Effector CD4-positive, alpha-beta T cell (primary cell): Measurements from ENCODE around the gene MT1X.

Experiments used
- DNase-seq: peaks from one replicate; pipeline ENCODE4 v3.0.0-alpha.2; 2020
- total RNA-seq: gene quantifications from one replicate; lab custom pipeline; 2026; lab: John Stamatoyannopoulos, UW

Gene MT1X
- 3.2 reads per million, percentile 12 among the genes with 10 or more reads in this experiment for total RNA-seq

DNA sequence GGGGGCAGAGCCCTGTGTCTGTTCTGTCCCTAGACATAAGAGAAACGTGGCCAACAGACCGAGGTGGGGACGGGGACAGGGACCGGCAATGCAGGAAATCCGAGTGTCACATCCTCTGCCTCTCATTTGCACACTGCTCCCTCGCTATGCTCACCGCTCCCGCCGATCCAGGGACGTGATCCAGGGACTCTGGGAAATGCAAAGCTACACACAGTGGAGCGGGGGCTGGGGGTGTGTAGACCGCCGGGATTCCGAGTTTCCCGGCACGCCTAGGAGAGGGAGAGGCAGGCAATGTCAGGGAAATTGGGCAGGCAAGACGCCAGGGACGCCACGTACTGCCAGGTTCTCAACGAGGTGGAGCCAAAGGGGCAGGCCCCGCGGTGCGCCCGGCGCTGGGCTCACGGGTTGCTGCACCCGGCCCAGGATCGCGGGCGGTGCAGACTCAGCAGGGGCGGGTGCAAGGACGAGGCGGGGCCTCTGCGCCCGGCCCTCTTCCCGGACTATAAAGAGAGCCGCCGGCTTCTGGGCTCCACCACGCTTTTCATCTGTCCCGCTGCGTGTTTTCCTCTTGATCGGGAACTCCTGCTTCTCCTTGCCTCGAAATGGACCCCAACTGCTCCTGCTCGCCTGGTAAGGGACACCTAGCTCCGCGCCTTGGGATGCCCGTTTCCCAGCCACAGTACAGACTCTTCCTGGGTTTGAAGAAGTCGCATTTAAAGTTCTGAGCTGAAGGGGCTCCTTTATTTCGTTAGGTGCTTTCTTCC is at the start of gene MT1X:
Gene MT1X, plus strand, starts transcription at position 532 of the 764 bp plus-strand sequence. Its CDS starts 71 bp downstream, at position 603.
- peak; percentile 85 for DNase-seq

DNA sequence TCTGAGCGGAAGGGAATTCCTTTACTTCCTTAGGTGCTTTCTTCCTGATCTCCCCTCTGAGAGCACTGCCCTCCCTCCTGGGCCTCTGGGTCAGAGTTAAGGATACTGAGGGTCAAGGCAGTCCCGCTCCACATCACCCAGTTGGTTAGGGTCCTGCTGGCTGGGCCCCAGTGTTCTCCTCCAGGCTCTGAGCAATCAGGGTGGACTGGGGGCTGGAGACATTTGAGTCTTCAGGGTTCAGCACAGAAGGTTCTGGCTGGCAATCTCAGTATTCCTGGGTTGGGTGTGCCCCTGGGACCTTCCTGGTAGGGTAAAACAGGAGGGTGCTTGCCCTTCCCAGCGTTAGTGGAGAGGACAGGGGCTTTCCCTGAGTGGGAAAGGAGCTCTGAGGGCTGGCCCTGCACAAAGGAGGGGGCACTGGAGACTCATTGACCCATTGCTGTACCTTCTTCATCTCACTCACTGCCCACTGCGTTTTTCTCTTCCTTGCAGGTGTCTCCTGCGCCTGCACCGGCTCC is 49.4 kb upstream of the MT1X start:
- no peak for DNase-seq

DNA sequence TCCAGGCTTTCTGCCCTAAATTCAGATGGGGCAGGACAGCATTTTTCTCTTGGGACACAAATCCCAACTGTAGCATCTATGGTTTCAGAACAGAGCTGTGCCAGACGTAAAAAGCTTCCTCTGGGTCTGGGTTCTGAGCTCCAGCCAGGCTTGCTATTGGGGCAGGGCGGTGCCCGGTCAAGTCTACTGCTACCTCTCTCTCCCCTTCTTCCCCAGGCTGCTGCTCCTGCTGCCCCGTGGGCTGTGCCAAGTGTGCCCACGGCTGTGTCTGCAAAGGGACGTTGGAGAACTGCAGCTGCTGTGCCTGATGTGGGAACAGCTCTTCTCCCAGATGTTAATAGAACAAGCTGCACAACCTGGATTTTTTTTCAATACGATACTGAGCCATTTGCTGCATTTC is 48.7 kb upstream of the MT1X start:
- DNase-seq: no peak

DNA sequence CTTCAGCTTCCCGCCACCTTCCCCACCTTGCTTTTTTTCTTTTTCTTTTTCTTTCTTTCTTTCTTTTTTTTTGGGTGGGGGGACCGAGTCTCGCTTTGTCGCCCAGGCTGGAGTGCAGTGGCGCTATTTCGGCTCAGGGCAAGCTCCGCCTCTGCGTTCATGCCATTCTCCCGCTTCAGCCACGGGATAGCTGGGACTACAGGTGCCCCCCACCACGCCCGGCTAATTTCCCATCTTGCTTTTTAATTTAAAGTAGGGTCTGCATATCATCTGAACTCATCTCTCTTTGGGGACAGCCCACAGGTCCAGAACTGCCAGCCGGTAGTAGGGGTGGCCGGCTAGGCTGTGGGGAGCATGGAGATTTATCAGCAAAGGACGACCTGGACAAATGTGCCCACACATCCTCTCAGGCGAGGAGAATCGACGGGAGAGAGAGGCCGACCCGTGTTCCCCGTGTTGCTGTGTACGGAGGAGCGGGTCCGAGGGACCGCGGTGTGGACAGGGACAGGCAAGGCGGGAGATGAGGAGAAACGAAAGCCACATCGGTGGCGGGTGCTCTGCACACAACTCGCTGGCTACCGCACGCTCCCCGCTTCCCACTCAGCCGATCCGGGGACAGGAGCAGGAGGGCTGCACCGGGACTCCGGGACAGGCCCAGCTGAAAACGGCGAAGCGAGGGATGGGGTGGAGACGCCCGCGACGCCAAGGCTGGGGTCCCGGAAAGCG is 47.4 kb upstream of the MT1X start:
- DNase-seq: no peak

DNA sequence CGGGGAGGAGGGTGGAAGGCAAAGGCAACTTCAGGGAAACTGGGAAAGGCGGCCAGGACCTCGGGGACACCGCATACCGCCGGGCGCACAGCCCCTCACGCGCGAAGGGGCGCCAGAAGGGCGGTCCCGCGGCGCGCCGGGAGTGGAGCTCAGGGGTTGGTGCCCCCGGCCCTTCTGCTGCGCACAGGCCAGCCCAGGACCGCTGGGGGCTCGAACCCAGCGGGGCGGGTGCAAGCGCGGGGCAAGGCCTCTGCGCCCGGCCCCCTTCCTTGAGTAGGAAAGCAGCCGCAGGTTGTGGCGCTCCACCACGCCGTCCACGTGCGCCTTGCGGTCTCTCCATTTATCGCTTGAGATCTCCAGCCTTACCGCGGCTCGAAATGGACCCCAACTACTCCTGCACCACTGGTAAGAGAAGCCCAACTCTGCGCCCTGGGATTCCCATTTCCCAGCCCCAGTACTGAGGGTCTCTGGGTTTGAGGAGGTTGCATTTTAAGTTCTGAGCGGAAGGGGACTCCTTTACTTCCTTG is 46.8 kb upstream of the MT1X start:
- no peak for DNase-seq

DNA sequence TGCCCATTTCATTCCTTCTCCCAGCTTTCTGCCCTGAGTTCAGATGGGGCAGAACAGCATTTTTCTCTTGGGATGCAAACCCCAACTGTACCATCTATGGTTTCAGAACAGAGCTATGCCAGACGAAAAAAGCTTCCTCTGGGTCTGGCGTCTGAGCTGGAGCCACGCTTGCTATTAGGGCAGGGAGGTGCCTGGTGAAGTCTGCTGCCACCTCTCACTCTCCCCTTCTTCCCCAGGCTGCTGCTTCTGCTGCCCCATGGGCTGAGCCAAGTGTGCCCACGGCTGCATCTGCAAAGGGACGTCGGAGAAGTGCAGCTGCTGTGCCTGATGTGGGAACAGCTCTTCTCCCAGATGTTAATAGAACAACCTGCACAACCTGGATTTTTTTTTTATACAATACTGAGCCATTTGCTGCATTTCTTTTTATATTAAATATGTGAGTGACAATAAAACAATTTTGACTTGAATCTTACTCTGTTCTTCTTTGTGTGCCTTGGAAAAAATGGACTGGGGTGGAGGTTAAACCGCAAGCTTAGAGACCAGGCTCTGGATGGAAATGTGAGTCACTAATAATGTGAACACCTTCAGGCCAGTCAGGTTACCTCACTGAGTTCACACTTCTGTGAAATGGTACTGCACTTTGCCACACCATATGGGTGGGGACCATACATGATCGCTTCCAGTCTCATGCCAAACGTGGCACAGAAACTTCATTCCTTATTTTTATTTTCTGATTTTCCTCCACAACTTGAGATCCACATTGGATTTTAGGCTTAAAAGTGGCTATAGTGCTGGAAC is 45.5 kb upstream of the MT1X start:
- DNase-seq: no peak

DNA sequence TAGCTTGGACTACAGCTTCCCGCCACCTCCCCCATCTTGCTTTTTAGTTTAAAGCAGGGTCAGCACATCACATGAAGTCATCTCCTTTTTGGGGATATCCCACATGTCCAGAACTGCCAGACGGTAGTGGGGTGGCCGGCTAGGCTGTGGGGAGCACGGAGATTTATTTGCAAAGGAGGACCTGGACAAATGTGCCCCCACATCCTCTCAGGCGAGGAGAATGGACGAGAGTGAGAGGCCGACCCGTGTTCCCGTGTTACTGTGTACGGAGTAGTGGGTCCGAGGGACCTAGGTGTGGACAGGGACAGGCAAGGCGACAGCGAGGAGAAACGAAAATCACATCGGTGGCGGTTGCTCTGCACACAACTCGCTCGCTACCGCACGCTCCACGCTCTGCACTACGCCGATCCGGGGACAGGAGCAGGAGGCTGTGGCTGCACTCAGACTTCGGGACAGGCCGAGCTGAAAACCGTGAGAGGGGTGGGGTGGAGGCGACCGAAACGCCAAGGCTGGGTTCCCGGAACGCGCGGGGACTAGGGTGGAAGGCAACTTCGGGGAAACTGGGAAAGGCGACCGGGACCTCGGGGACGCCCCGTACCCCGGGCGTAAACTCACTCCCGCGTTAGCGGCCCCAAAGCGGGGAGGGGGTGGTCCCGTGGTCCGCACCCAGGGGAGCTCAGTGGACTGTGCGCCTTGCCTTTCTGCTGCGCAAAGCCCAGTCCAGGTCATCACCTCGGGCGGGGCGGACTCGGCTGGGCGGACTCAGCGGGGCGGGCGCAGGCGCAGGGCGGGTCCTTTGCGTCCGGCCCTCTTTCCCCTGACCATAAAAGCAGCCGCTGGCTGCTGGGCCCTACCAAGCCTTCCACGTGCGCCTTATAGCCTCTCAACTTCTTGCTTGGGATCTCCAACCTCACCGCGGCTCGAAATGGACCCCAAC is 44.2 kb upstream of the MT1X start, which contains the start of gene MT1A:
Gene MT1A, plus strand, starts transcription at position 853 of the 937 bp plus-strand sequence. Its CDS starts 73 bp downstream, at position 926.
- DNase-seq: no peak

DNA sequence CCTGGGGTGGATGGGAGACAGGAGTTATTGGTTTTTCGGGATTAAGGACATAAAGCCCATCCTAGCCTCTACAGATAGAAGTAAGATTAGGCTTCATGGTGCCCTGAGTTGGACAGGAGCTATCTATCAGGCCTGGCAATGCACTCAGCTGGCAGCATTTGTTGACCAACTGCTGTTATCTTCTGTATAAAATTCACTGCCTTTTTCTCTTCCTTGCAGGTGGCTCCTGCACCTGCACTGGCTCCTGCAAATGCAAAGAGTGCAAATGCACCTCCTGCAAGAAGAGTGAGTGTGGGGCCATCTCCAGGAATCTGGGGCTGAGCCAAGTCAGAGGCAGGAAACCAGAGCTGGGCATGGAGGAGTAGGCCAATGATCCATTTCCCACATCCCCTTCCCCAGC is 43.2 kb upstream of the MT1X start:
- DNase-seq: no peak

DNA sequence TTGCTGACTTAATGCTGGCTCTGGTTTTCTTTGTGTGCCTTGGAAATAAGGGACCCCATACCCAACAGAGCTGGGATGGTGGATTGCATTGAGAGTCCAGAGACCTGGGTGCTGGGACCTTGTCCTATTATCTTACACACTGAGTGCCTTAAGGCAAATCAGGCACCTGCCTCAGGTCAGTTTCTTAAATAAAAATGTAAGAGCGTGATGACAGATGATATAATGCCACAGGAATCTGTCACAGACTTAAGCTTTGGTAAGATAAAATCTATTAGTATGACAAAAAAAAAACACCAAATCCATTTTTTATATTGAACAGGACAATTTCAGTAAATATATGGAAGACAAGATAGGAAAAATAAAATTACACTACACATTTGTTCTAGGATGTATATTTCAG is 42.2 kb upstream of the MT1X start:
- DNase-seq: no peak

DNA sequence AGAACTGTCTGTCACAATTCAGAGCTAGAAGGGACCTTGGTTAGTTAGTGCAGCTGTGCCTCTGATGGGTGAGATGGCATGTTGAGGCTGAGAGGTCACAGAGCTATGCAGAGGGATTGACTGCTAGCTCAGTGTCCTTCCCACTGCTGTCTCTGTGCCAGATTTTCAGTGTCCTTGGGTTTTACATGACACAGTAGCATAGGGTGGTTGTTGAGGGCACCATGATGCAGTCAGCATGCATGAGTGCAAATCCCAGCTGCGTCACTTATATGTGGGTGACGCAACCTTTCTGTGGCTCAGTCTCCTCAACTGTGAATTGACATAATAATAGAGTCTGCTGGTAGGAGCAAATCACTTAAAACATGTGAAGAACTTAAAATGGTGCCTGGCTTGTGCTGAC is 41.1 kb upstream of the MT1X start:
- no peak for DNase-seq

DNA sequence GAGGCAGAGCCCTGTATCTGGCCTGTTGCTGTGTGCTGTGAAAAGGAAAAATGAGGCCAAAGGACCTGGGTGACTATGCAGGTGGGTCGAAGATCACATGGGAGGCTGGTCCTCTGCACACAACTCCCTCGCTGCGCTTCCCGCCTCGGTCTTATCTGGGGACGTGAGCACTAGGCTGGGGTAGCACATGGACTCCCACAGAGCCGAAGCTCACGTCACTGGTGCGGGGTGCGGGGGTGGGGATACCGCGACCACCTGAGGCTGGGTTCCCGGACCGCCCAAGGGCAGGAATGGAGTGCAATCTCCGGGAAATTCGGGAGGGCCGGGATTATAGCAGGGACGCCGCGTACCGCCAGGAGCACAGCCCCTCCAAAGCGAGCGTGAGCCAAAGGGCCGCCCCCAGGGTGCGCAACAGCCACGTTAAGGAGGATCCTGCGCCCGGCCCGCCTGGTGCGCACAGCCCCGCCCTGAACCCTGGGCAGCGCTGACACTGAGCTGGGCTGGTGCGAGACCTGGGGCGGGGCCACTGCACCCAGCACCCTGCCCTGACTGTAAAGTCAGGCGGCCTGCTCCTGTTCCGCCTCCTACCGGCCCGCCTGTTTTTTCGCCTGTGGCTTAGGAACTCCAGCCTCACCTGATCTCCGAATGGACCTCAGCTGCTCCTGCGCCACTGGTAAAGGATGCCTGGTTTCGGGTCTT is 39.0 kb upstream of the MT1X start:
- peak; percentile 58 for DNase-seq

DNA sequence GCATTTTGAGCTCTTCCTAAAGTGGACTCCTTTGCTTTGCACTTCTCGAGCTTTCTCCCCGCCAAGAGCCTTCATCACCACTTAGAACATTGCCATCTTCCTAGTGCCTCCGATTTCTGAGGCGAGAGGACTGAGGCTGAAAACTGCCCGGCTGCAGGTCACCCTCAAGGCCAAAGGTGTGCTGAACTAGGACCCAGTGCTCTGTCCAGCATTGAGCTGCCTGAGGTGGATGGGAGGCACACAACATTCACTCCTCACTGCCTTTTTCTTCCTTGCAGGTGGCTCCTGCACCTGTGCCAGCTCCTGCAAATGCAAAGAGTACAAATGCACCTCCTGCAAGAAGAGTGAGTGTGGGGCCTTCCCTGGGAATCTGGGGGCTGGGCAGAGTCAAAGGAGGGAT is 38.4 kb upstream of the MT1X start:
- no peak for DNase-seq

DNA sequence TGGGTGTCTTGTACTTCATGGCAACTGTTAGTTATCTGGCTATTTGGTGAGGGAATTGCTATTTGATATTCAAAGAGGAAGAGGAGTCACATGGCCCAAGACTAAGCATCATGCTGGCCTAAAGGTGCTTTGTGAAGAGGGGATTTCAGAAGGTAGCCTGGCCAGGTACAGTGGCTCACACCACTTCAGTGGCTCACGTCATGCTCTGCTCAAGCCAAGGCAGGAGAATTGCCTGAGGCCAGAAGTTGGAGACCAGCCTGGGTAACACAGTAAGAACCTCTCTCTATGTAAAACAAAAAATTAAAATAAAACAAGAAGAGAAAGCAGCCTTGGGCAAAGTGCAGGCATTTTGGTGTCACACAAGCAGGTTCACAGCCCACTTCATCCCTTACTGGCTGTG is 37.0 kb upstream of the MT1X start:
- DNase-seq: no peak

DNA sequence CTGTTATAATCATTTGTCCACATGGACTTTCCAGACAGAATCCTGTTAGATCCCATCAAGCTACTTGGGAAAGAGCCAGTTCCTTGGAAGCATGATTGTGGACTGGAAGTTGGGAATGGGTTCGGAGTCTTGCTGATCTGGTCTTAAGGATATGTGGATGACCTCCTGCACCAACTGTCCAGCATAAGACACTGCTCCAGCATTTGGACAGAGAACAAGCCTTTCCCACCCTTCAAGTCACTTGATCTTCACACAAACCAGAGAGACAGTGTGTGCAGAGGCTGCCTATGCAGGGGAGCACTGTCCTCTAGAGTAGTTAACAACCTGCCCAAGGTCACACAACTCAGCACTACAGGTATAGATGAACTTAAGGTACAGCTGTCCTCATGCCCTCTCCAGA is 36.4 kb upstream of the MT1X start:
- no peak for DNase-seq

DNA sequence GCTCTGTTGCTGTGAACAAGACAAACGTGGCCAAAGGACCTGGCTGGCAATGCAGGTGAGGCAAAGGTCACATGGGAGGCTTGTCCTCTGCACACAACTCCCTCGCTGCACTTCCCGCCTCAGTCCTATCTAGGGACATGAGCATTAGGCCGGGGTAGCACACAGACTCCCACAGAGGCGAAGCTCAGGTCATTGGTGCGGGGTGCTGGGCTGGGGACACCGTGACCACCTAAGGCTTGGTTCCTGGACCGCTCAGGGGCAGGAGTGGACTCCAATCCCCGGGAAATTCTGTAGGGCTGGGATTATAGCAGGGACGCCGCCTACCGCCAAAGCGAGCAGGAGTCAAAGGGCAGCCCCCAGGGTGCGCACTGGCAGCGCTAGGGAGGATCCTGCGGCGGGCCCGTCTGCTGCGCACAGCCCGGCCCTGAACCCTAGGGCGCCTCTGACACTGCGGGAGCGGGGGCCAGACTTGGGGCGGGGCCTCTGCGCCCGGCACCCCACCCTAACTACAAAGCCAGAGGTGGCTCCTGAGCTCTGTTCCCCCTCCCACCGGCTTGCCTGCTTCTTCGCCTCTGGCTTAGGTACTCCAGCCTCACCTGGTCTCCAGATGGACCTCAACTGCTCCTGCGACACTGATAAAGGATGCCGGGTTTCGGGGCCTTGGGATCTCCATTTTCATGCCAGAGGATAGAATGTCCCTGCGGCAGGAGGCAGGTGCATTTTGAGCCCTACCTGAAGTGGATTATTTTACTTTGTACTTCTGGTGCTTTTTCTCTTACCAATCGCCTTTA is 34.4 kb upstream of the MT1X start:
- no peak for DNase-seq

DNA sequence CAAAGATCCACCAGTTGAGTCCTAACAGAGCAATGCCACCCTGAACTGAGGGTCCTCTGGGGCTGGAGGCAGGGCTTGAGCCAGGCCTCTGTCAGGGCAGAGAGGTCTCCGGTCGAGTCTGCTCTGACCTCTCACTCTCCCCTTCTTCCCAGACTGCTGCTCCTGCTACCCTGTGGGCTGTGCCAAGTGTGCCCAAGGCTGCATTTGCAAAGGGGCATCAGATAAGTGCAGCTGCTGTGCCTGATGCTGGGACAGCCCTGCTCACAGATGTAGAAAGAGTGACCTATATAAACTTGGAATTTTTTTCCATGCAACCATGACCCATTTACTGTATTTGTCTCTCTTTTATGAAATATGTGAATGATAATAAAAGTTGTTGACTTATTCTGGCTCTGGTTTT is 33.0 kb upstream of the MT1X start:
- no peak for DNase-seq

DNA sequence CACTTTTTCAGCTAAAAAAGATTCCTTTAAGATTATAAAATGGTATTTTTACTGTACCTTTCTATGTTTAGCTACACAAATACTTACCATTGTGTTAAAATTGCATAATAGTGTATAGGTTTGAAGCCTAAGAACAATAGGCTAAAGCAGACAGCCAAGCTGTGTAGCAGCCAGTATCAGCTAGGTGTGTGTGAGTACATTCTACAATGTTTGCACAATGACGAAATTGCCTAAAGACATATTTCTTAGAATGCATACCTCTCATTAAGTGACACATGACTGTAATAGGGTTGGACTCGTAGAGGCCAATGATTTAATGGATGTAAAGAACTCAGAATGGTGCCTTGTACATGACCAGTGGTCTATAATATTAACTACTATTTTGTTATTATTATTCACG is 32.5 kb upstream of the MT1X start:
- no peak for DNase-seq

DNA sequence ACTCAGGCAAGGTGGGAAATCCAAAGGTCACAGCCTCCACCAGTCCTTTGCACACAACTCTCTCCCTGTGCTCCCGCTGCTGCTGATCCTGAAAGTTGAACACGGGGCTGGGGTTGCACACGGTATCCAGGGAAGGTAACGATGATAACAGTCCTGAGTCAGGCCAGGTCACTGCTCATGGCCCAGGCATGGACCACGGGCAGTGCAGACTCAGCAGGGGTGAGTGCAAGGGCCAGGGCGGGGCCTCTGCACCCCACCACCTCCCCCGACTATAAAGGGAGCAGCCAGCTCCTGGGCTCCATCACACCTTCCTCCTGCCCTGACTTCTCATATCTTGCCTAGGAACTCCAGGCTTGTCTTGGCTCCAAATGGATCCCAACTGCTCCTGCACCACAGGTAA is 30.7 kb upstream of the MT1X start, which contains the start of gene MT1B:
Gene MT1B, plus strand, starts transcription at position 301 of the 400 bp plus-strand sequence. Its CDS starts 68 bp downstream, at position 369.
- DNase-seq: no peak

DNA sequence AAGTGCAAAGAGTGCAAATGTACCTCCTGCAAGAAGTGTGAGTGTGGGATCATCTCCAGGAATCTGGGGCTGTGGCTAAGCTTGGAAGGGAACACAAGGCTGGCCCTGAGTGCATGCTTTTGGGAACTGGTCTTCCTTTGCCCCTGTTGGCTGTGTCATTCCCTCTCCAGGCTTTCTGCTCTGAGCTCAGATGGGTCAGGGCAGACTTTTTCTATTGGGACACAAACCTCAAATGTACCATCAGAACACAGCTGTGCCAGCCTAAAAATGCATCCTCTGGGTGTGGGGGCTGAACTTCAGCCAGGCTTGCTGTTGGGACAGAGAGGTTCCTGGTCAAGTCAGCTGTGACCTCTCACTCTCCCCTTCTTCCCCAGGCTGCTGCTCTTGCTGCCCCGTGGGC is 29.7 kb upstream of the MT1X start:
- no peak for DNase-seq

DNA sequence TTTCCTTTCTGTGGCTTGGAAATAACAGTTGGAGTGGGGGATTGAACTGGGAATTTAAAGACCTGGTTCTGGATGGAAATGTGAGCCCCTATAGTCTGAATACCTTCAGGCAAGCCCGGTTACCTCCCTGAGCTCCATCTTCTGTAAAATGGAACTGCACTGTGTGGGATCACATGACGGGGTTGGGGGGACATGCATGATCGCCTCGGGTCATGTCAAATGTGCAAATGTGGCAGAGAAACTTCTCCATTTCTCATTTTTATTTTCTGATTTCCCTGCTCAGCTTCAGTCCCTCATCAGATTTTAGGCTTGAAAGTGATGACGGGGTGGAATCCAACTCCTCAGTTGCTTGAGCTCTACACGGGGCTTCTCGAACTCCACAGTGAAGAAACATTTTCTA is 29.1 kb upstream of the MT1X start:
- DNase-seq: no peak
